GM12875 (cell line): ENCODE results near the gene BTF3L4.
"Not testable (repeated sequence)": the region's sequence is repeated elsewhere in the genome, so short reads cannot be mapped to it uniquely, and the experiment has no call there.

Source experiments
- H3K4me3 ChIP-seq: one replicate; pipeline ENCODE4 v1.5.1; 2011; ENCODE audit warnings: low read depth, low read length, control low read depth
- CTCF ChIP-seq: IDR thresholded peaks from 2 replicates; pipeline ENCODE4 v1.5.1; 2011; ENCODE audit warnings: low read depth, mild to moderate bottlenecking, control low read depth, inconsistent platforms, low read length, moderate library complexity, borderline replicate concordance; ENCODE audit not compliant: insufficient read depth

Gene BTF3L4

GRCh38 chr1:52070704-52071103, 14.6 kb downstream of the BTF3L4 start:
- H3K4me3 ChIP-seq: no peak overlapping the region
- TF ChIP-seq CTCF: no peak

GRCh38 chr1:52072291-52072690, 16.2 kb downstream of the BTF3L4 start:
- H3K4me3 ChIP-seq: no peak overlapping the region
- TF ChIP-seq CTCF: no peak

GRCh38 chr1:52077277-52077676, 21.2 kb downstream of the BTF3L4 start:
- H3K4me3 ChIP-seq: not testable (repeated sequence)

- TF ChIP-seq CTCF: no peak
- no peak overlapping the region for H3K4me3 ChIP-seq
These were observed 23.9 kb downstream of the BTF3L4 start for GRCh38 chr1:52080014-52080415.

GRCh38 chr1:52087892-52088291, 31.8 kb downstream of the BTF3L4 start:
- H3K4me3 ChIP-seq: not testable (repeated sequence)

- H3K4me3 ChIP-seq: not testable (repeated sequence)
These were observed 38.2 kb downstream of the BTF3L4 start for GRCh38 chr1:52094300-52094699.

- H3K4me3 ChIP-seq: no peak overlapping the region
- no peak for TF ChIP-seq CTCF
These were observed 40.1 kb downstream of the BTF3L4 start for GRCh38 chr1:52096216-52096615.

- H3K4me3 ChIP-seq: no peak overlapping the region
- TF ChIP-seq CTCF: no peak
These were observed 42.2 kb downstream of the BTF3L4 start for GRCh38 chr1:52098139-52098871.
